ENCODE results near the gene ST8SIA1. TPM values are rescaled to one million over a fixed set of nuclear protein-coding genes. Genes with fewer than 3 reads are reported as not detected.
A peak's percentile ranks its signal among the peaks of the same experiment; 100 is the strongest.

Gene ST8SIA1
- total RNA-seq (2014; rRNA removed) (not detected in 2 replicates), Bru-seq, nascent RNA (percentile 8 among the genes with signal in this experiment), BruChase-seq, experiment 1, labeled RNA remaining after a 6-hour chase (percentile 7 among the genes with signal in this experiment), BruChase-seq, experiment 2, labeled RNA remaining after a 2-hour chase (percentile 11 among the genes with signal in this experiment)
- long read RNA-seq: 0 reads

GRCh38 chr12:22334410-22335100 is at the start of gene ST8SIA1:
ST8SIA1 (minus strand) TSS chr12:22334707; CDS start chr12:22334232, 475 bp downstream.
- H3K27me3 ChIP-seq (ENCODE audit: low read length): no peaks in the 10 kb centered on the region
- H2AFZ ChIP-seq (ENCODE audit: low read length): peak within 1 kb of the TSS; percentile 86
- no peaks in the 10 kb centered on the region for H4K20me1 ChIP-seq (ENCODE audit: low read length)
- H3K27ac ChIP-seq (ENCODE audit: low read length): no peak within 1 kb of the TSS
- ATAC-seq (no peak), DNase-seq (no peak)
- intact Hi-C loops (cut with micrococcal nuclease): loop anchor here (1.0 to 10.0 kb wide), 4 partner anchors 109 to 251 kb away; no protein-coding TSS in a partner anchor
- peak within 1 kb of the TSS; percentile 90 for H3K4me2 ChIP-seq (ENCODE audit: low read length)
- no peaks in the 10 kb centered on the region; the same call in 1 of the 2 replicates for H3K4me1 ChIP-seq (ENCODE audit: insufficient read depth, low read length)
- peak within 1 kb of the TSS; percentile 70 for H3K4me3 ChIP-seq (ENCODE audit: low read length)
- CTCF ChIA-PET: interaction anchor here (1.0 to 1.2 kb wide), 2 partner anchors 109 to 252 kb away, joined by 4 to 6 read pairs; no protein-coding TSS in a partner anchor
- H3K79me2 ChIP-seq (ENCODE audit: low read length): no peaks in the 10 kb centered on the region
- H3K9ac ChIP-seq (ENCODE audit: low read length): no peak within 1 kb of the TSS
- BruUV-seq (replicated peaks): no TSS peak
- H3K9me3 ChIP-seq (ENCODE audit: low read length): no peaks in the 10 kb centered on the region
- POLR2A ChIA-PET (ENCODE audit: unreplicated experiment): no interaction called here
- H3K36me3 ChIP-seq (ENCODE audit: low read depth, low read length): no peaks in the 10 kb centered on the region
- no peaks in the 10 kb centered on the region for H3K9me2 ChIP-seq (replicated peaks; ENCODE audit: low read length)
- no peak for TF ChIP-seq EZH2phosphoT487 (IDR thresholded peaks at IDR 0.05; ENCODE audit: borderline replicate concordance, low read length)
- no peak for TF ChIP-seq EZH2 (IDR thresholded peaks at IDR 0.05; ENCODE audit: low read length, unreplicated experiment)
- no peak for TF ChIP-seq CTCF (conservative IDR thresholded peaks at IDR 0.05; ENCODE audit: low read depth, low read length)
- no peaks in the 10 kb centered on the region for H3F3A ChIP-seq (ENCODE audit: low read length, unreplicated experiment)

GRCh38 chr12:22380031-22380430 is 45.5 kb upstream of the ST8SIA1 start:
- no peaks in the 10 kb centered on the region for H3K9me3 ChIP-seq (ENCODE audit: low read length)
- H3K4me2 ChIP-seq (ENCODE audit: low read length): no peak overlapping the region
- no peak overlapping the region for H2AFZ ChIP-seq (ENCODE audit: low read length)
- CTCF ChIA-PET: no interaction called here
- H3K9ac ChIP-seq (ENCODE audit: low read length): no peak overlapping the region
- H4K20me1 ChIP-seq (ENCODE audit: low read length): no peaks in the 10 kb centered on the region
- no peaks in the 10 kb centered on the region for H3F3A ChIP-seq (ENCODE audit: low read length, unreplicated experiment)
- POLR2A ChIA-PET (ENCODE audit: unreplicated experiment): no interaction called here
- no peak for ATAC-seq
- H3K27ac ChIP-seq (ENCODE audit: low read length): no peak overlapping the region
- intact Hi-C loops (cut with micrococcal nuclease): no loop called here
- H3K4me3 ChIP-seq (ENCODE audit: low read length): no peak overlapping the region
- no peaks in the 10 kb centered on the region for H3K4me1 ChIP-seq (ENCODE audit: insufficient read depth, low read length)
- H3K27me3 ChIP-seq (ENCODE audit: low read length): no peaks in the 10 kb centered on the region
- H3K79me2 ChIP-seq (ENCODE audit: low read length): no peaks in the 10 kb centered on the region
- DNase-seq: no peak
- TF ChIP-seq EZH2 (IDR thresholded peaks at IDR 0.05; ENCODE audit: low read length, unreplicated experiment): no peak
- no peak for TF ChIP-seq CTCF (conservative IDR thresholded peaks at IDR 0.05; ENCODE audit: low read depth, low read length)
- no peak for TF ChIP-seq EZH2phosphoT487 (IDR thresholded peaks at IDR 0.05; ENCODE audit: borderline replicate concordance, low read length)
- H3K36me3 ChIP-seq (ENCODE audit: low read depth, low read length): no peaks in the 10 kb centered on the region
- no peaks in the 10 kb centered on the region for H3K9me2 ChIP-seq (replicated peaks; ENCODE audit: low read length)
- no TSS peak for BruUV-seq (replicated peaks)

Measured in PC-3 (cell line).